Measurements from ENCODE around the gene BGLAP.

The BGLAP gene

DNA sequence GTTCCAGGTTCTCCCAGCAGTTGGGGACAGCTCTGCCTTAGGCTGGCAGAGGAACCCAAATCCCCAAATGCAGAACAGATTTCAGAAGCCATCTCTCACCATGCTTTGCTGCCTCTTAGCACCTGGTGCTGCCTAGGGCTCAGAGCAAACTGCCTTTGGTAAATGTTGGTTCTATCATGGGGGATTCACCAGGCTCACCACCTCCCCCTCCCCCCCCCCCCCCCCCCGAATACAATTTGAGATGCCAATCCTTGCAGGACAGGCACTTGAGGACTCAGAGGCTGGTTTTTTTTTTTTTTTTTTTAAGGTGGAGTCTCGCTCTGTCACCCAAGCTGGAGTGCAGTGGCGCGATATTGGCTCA, 6.3 kb downstream of the BGLAP start:
- Histone ChIP-seq H3K4me3 (ENCODE audit: low read length) (no peak overlapping the region), H3K36me3 (ENCODE audit: insufficient read depth, low read length) (peaks cover 42% of the 10 kb centered on the region), H2AFZ (ENCODE audit: low read depth, low read length) (no peak overlapping the region), H3K9me3 (ENCODE audit: low read length) (no peaks in the 10 kb centered on the region), H3K27me3 (ENCODE audit: insufficient read depth, low read length) (no peaks in the 10 kb centered on the region), H3K4me1 (ENCODE audit: insufficient read depth, low read length) (no peaks in the 10 kb centered on the region)

DNA sequence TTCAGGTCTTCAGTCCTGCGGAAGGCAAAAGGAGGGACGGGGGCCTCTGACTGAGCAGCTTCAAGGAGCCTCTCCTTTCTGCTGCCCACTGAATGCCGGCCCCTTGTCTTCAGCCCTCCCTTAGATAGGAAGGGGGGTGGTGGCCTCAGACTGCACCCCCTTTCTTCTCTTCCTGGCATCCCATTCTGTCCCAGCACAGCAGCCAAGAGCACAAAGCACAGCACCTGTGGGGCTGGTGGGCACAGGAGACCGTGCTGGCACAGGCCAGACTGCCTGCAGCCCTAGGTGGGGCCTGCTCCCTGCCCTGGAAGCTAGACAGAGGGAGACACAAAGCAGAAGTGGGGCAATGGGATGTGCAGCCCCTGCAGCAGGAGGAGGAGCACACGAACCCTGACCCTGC, 7.6 kb downstream of the BGLAP start:
- H3K36me3 ChIP-seq (ENCODE audit: insufficient read depth, low read length) = peaks cover 54% of the 10 kb centered on the region

DNA sequence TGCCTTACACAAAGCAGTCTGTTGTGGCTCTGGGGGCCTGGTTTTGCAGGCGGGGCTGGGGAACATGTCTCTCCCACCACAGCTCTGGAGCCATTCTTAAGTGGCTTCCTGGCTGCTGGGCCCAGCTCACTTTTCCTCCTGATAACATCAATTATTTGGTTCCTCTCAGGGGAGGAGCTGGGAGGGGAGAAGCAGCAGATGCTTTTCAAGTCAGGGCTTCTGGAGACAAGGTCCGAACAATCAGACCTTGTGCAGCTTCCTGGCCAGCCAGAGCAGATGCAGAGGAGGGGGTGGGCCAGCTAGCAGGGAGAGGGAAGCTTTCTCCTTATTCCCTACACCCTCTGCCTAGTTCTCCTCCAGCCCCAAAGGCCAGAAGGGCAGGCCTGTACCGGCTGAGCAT, 9.5 kb downstream of the BGLAP start:
- H3K36me3 ChIP-seq (ENCODE audit: insufficient read depth, low read length) = peaks cover 63% of the 10 kb centered on the region
- H3K27me3 ChIP-seq (ENCODE audit: insufficient read depth, low read length) = no peaks in the 10 kb centered on the region
- H3K4me3 ChIP-seq (ENCODE audit: low read length) = no peak overlapping the region
- H3K4me1 ChIP-seq (ENCODE audit: insufficient read depth, low read length) = no peaks in the 10 kb centered on the region
- H2AFZ ChIP-seq (ENCODE audit: low read depth, low read length) = no peak overlapping the region
- H3K9me3 ChIP-seq (ENCODE audit: low read length) = no peaks in the 10 kb centered on the region

More for the DNA sequence above, 7.6 kb downstream of the BGLAP start:
- no peaks in the 10 kb centered on the region for H3K4me1 ChIP-seq (ENCODE audit: insufficient read depth, low read length)
- no peaks in the 10 kb centered on the region for H3K9me3 ChIP-seq (ENCODE audit: low read length)
- no peak overlapping the region for H3K4me3 ChIP-seq (ENCODE audit: low read length)
- H3K27me3 ChIP-seq (ENCODE audit: insufficient read depth, low read length) = no peaks in the 10 kb centered on the region
- H2AFZ ChIP-seq (ENCODE audit: low read depth, low read length) = no peak overlapping the region

DNA sequence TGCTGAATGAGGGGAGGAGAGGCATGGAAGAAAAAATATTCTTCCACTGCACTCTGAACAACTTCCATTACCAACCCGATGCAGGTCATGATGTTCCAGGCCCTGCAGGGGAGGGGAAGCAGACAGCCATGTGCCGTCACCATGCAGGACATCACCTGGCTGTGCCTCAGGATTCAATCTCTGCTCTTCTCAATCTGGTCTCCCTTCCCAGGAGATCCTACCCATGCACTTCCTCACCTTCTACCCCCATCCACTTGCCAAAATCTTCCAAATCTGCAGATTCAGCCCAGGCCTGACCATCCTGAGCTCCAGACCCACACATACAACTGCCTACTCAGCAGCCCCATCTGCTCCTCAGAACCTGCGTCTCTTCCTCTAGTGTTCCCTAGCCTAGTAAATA, 11.7 kb downstream of the BGLAP start:
- Histone ChIP-seq H2AFZ (ENCODE audit: low read depth, low read length) (no peak overlapping the region), H3K4me3 (ENCODE audit: low read length) (no peak overlapping the region), H3K36me3 (ENCODE audit: insufficient read depth, low read length) (peaks cover 77% of the 10 kb centered on the region), H3K4me1 (ENCODE audit: insufficient read depth, low read length) (no peaks in the 10 kb centered on the region), H3K9me3 (ENCODE audit: low read length) (no peaks in the 10 kb centered on the region), H3K27me3 (ENCODE audit: insufficient read depth, low read length) (no peaks in the 10 kb centered on the region)

DNA sequence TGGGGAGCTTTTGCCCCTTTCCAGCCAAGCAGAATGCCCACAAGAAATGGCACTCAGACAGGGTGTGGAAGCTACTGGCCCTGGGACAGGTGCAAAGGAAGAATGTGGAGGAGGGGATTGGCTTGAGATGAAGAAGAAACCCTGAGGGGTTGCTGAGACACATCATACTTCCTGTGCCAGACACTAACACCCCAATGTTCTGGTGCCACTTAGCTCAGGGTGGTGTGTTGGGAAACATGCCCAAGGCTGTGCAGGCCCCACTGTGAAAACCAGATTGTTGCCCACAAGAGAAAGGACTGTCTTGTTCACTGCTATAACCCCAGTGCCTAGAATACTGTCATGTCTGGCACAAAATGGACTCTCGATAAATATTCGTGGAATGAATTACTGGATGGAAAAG, 15.7 kb downstream of the BGLAP start:
- Histone ChIP-seq H3K4me3 (ENCODE audit: low read length) (no peak overlapping the region), H2AFZ (ENCODE audit: low read depth, low read length) (no peak overlapping the region), H3K4me1 (ENCODE audit: insufficient read depth, low read length) (no peaks in the 10 kb centered on the region), H3K36me3 (ENCODE audit: insufficient read depth, low read length) (peaks cover 76% of the 10 kb centered on the region), H3K27me3 (ENCODE audit: insufficient read depth, low read length) (no peaks in the 10 kb centered on the region), H3K9me3 (ENCODE audit: low read length) (no peaks in the 10 kb centered on the region)

DNA sequence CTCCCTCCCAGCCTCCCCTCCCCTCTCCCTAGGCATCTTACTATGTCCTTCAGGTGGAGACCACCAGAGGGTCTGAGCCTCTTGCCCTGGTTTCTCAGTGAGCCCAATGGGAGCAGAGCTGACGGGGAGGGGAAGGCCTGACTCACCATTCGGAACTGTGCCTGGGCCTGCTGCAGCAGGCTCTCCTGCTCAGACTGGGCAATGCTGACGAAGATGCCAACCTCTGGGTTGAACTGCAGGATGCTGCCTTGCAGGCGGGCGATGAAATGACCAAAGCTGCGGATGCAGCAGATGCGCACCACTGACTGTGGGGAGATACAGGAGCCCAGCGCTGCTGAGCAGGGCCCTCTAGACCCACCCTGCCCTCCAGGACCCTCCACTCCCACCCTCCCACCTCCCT, 16.9 kb downstream of the BGLAP start:
- Histone ChIP-seq H3K4me1 (ENCODE audit: insufficient read depth, low read length) (no peaks in the 10 kb centered on the region), H3K9me3 (ENCODE audit: low read length) (no peaks in the 10 kb centered on the region), H3K36me3 (ENCODE audit: insufficient read depth, low read length) (peaks cover 76% of the 10 kb centered on the region), H2AFZ (ENCODE audit: low read depth, low read length) (no peak overlapping the region), H3K4me3 (ENCODE audit: low read length) (no peak overlapping the region), H3K27me3 (ENCODE audit: insufficient read depth, low read length) (no peaks in the 10 kb centered on the region)

DNA sequence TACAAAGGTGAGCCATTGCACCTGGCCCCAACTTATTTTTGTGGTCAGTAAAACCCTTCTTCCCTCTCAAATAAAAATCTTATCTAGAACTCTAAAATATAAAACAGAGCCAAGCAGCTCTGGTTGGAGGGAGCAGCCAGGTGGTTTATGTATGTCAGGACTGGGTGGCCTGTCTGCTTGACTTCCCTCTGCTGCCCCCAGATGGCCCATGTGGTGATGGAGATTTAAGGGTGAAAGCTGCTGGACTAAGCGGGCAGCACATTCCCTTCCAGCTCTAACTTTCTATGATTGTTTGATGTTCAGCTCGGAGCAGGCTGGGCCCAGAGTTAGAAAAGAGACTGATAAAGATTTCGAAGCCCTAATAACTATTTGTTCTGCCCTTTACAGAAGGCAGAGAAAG, 17.8 kb downstream of the BGLAP start:
- Histone ChIP-seq H2AFZ (ENCODE audit: low read depth, low read length) (no peak overlapping the region), H3K9me3 (ENCODE audit: low read length) (no peaks in the 10 kb centered on the region), H3K4me3 (ENCODE audit: low read length) (no peak overlapping the region), H3K4me1 (ENCODE audit: insufficient read depth, low read length) (no peaks in the 10 kb centered on the region), H3K27me3 (ENCODE audit: insufficient read depth, low read length) (no peaks in the 10 kb centered on the region), H3K36me3 (ENCODE audit: insufficient read depth, low read length) (peaks cover 77% of the 10 kb centered on the region)

DNA sequence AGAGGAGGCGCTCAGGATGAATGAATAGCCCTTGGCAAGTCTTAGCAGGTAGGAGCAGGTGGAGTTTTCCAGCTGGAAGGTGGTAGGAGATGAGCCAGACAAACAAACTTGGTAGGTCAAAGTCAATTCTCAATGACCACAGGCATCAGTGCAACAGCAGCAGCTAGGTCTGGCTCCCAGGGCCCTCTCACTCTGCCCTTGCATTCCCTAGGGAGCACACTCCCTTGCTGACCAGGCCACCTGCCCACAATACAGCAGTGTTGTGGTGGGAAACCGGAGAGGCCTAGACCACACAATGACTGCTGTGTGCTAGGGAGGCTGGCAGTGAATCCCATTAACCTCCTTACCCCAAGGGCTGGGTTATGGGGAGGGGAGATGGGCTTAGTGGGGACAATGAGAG, 18.9 kb downstream of the BGLAP start:
- H3K27me3 ChIP-seq (ENCODE audit: insufficient read depth, low read length) = no peaks in the 10 kb centered on the region
- H3K9me3 ChIP-seq (ENCODE audit: low read length) = no peaks in the 10 kb centered on the region
- no peak overlapping the region for H3K4me3 ChIP-seq (ENCODE audit: low read length)
- H3K4me1 ChIP-seq (ENCODE audit: insufficient read depth, low read length) = no peaks in the 10 kb centered on the region
- H2AFZ ChIP-seq (ENCODE audit: low read depth, low read length) = no peak overlapping the region
- peaks cover 85% of the 10 kb centered on the region for H3K36me3 ChIP-seq (ENCODE audit: insufficient read depth, low read length)

DNA sequence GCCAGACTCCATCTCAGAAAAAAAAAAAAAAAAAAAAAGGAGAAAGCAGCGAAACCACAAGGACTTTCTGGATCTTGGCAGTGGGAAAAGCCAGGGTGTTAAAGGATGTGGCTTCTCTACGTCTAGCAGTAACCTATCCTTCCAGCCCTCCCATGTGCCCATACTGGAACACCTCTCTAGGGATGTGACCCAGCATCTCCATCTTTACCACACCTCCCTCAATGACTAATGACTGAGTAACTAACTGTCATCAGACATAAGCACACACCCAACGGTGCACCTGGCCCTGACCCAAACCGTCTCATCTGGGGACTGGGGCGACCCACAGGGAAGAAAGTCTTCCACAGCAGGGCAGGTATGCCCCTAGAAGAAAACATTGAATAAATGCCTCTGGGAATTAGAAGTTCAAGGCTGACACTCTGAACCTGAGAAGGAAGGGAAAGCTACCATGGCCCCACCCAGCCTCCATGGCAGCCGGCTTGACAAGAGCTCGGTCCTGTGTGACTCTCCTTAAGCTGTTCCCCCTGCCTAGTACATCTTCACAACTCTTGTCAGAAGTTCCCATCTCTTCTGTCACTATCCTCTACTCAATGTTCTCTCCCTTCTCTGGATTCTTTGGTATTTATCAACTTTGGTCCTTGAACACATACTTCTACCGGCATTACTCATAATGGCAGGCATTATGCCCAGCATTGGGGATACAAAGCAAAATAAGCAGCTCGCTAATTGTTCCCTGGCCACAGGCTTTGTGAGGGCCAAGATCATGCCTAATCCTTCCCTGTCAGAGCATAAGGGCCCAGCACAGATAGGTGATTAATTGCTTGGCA, 20.7 kb downstream of the BGLAP start:
- Histone ChIP-seq H3K4me1 (ENCODE audit: insufficient read depth, low read length) (no peaks in the 10 kb centered on the region), H3K36me3 (ENCODE audit: insufficient read depth, low read length) (peaks cover 88% of the 10 kb centered on the region), H3K9me3 (ENCODE audit: low read length) (no peaks in the 10 kb centered on the region), H2AFZ (ENCODE audit: low read depth, low read length) (no peak overlapping the region), H3K27me3 (ENCODE audit: insufficient read depth, low read length) (no peaks in the 10 kb centered on the region), H3K4me3 (ENCODE audit: low read length) (no peak overlapping the region)

DNA sequence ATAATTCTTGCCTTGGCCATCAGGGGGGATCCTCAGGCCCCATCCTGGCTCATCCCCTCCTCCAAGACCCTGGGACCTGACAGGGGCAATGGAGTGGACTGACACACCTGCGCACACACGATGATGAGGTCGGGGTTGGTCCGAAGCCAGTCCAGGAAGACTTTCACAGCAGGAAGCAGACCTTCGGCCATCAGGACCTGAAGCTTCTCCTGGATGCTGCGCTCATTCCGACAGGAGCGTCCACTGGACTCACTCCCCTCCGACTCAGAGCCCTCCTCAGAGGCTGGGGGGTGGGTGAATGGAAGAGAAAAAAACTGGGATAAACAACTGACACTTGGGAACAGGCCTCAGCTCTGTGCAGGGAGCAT, 21.3 kb downstream of the BGLAP start:
- peaks cover 88% of the 10 kb centered on the region for H3K36me3 ChIP-seq (ENCODE audit: insufficient read depth, low read length)
- H3K4me3 ChIP-seq (ENCODE audit: low read length) = no peak overlapping the region
- no peaks in the 10 kb centered on the region for H3K9me3 ChIP-seq (ENCODE audit: low read length)
- no peaks in the 10 kb centered on the region for H3K4me1 ChIP-seq (ENCODE audit: insufficient read depth, low read length)
- H3K27me3 ChIP-seq (ENCODE audit: insufficient read depth, low read length) = no peaks in the 10 kb centered on the region
- no peak overlapping the region for H2AFZ ChIP-seq (ENCODE audit: low read depth, low read length)

DNA sequence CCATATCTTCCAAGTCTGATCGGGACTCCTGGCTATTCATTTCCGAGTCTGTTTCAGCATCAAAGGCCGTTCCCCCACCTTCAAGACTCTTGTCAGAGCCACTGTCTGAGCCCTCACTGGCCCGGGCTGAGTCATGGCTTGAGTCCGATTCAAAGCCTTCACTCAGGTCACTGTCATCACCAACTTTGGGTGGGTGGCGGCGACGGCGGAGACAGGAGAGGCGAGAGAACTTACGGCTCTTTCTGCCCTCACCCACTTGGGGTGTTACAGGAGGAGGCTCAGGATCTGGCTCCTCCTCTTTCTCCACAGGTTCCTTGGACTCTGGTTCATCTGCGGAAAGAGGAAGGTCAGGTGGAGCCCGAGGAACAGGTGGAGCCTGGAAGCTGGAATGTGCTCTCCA, 24.1 kb downstream of the BGLAP start:
- no peaks in the 10 kb centered on the region for H3K9me3 ChIP-seq (ENCODE audit: low read length)
- H3K4me1 ChIP-seq (ENCODE audit: insufficient read depth, low read length) = no peaks in the 10 kb centered on the region
- no peak overlapping the region for H2AFZ ChIP-seq (ENCODE audit: low read depth, low read length)
- H3K4me3 ChIP-seq (ENCODE audit: low read length) = no peak overlapping the region
- no peaks in the 10 kb centered on the region for H3K27me3 ChIP-seq (ENCODE audit: insufficient read depth, low read length)
- H3K36me3 ChIP-seq (ENCODE audit: insufficient read depth, low read length) = peaks cover 78% of the 10 kb centered on the region

DNA sequence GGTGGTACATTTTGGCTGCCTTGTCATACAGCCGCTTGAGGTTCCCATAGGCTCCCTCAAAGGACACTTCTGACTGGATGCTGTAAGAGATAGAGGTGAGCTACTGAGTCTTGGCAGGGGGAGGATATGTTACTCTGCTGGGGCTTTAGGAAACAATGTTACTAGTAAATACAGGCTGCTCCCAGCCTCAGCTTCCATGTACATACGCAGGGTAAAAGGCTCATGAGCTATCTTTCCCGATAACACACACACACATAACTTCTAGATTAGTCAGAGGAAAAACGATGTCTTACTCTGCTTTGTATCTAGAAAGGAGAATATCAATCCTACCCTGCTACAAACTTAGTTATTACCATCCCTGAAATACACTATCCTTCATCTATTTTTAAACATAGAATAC, 26.4 kb downstream of the BGLAP start:
- Histone ChIP-seq H3K27me3 (ENCODE audit: insufficient read depth, low read length) (no peaks in the 10 kb centered on the region), H3K36me3 (ENCODE audit: insufficient read depth, low read length) (peaks cover 84% of the 10 kb centered on the region), H3K9me3 (ENCODE audit: low read length) (no peaks in the 10 kb centered on the region), H3K4me3 (ENCODE audit: low read length) (no peak overlapping the region), H3K4me1 (ENCODE audit: insufficient read depth, low read length) (no peaks in the 10 kb centered on the region), H2AFZ (ENCODE audit: low read depth, low read length) (no peak overlapping the region)

DNA sequence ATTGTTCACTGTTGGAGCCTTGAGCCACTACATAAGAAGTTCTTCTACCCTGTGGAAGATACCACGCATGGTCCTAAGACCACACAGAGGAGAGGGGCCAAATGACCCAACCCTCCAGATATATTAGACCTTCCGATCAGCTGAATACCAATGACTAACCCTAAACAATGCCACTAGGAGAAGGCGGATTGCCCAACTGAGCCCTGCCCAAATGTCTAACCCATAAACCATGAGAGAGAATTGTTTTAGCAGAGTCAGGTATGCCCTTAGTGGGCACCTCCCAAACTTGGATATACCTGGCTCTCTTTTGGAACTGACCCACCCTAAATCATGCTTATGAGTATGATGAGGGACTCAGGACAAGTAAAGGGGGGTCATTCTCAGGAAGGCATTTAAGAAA, 28.3 kb downstream of the BGLAP start:
- Histone ChIP-seq H3K27me3 (ENCODE audit: insufficient read depth, low read length) (no peaks in the 10 kb centered on the region), H3K9me3 (ENCODE audit: low read length) (no peaks in the 10 kb centered on the region), H3K4me1 (ENCODE audit: insufficient read depth, low read length) (no peaks in the 10 kb centered on the region), H3K36me3 (ENCODE audit: insufficient read depth, low read length) (peaks cover 85% of the 10 kb centered on the region), H3K4me3 (ENCODE audit: low read length) (no peak overlapping the region), H2AFZ (ENCODE audit: low read depth, low read length) (no peak overlapping the region)

DNA sequence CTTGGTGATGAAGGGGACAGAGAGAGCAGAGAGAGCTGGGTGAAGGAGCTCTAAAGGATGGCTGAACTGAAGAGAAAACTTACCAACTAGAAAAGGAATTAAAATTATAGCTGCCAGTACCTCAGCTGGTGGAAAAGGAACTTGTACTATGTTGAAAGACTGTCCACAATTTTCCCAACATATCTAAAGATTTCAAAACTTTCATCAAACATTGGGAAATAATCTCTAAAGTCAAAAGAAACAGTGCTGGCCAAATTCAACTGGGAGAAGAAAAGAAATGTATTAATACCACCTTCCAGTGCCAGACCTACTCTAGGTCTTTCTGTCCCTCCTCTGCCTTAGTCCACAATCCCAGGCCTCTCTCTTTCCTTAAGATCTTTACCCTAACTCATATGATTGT, 34.5 kb downstream of the BGLAP start:
- H3K4me3 ChIP-seq (ENCODE audit: low read length) = no peak overlapping the region
- H3K9me3 ChIP-seq (ENCODE audit: low read length) = no peaks in the 10 kb centered on the region
- no peak overlapping the region for H2AFZ ChIP-seq (ENCODE audit: low read depth, low read length)
- H3K4me1 ChIP-seq (ENCODE audit: insufficient read depth, low read length) = peaks cover 7% of the 10 kb centered on the region
- H3K27me3 ChIP-seq (ENCODE audit: insufficient read depth, low read length) = no peaks in the 10 kb centered on the region
- peaks cover 76% of the 10 kb centered on the region for H3K36me3 ChIP-seq (ENCODE audit: insufficient read depth, low read length)
